A673 (cell line): ENCODE measurements around the gene JOSD2.

Experiments used
- EZH2 ChIP-seq: fragments of 200-600 bp; sonication (generic); IDR thresholded peaks from 2 replicates; pipeline ENCODE4 v1.6.1; 2017; ENCODE audit warnings: borderline replicate concordance, low read depth, mild to moderate bottlenecking, mixed read lengths, antibody characterized with exemption, low read length; ENCODE audit not compliant: poor library complexity, severe bottlenecking
- TF ChIP-seq, protein P1 (sequence below): fragments of 300-800, 200-600 bp; sonication (generic); conservative IDR thresholded peaks from 2 replicates; pipeline ENCODE4 v1.5.1; 2017; ENCODE audit warnings: low read depth, mild to moderate bottlenecking, antibody characterized with exemption, low read length, moderate library complexity, mixed read lengths

DNA sequence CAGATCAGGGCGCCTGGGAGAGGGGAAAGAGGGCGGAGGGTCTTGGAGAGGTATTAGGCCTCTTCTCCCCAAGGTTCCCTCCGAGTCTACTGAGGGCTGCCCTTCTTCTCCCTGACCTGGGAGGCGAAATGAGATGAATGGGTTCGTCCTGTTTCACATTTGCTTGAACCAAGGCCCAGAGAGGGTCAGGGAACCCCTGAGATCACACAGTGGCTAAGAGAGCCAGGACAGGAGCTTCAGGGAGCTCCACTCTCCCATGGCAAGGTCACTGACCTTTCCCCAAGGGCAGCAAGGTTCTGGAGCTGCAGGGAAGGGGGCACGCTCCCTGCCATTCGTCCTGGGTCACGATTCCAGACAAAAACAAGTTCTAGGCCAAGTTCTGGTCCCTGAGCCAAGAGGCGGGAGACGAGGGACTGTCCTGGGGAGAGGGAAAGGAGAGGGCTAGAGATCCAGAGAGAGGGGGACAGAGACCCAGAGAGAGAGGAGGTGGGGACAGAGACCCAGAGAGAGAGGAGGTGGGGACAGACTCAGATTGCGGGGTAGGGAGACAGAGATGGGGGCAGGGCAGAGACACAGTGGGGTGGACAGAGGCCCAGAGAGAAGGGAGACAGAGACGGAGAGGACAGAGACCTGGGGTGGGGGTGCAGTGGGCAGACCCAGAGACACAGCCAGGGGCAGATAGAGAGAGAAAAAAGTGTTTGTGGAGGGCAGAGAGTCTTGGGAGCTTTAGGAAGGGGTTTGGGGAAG is 2.2 kb upstream of the JOSD2 start:
- TF ChIP-seq, protein P1, sequence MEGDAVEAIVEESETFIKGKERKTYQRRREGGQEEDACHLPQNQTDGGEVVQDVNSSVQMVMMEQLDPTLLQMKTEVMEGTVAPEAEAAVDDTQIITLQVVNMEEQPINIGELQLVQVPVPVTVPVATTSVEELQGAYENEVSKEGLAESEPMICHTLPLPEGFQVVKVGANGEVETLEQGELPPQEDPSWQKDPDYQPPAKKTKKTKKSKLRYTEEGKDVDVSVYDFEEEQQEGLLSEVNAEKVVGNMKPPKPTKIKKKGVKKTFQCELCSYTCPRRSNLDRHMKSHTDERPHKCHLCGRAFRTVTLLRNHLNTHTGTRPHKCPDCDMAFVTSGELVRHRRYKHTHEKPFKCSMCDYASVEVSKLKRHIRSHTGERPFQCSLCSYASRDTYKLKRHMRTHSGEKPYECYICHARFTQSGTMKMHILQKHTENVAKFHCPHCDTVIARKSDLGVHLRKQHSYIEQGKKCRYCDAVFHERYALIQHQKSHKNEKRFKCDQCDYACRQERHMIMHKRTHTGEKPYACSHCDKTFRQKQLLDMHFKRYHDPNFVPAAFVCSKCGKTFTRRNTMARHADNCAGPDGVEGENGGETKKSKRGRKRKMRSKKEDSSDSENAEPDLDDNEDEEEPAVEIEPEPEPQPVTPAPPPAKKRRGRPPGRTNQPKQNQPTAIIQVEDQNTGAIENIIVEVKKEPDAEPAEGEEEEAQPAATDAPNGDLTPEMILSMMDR, result no peak
- TF ChIP-seq EZH2, result no peak
